Superior temporal gyrus (tissue), 1 donor: ENCODE results near the gene SNTG2.

ENCODE experiments used
- DNase-seq: peaks from one replicate; pipeline ENCODE4 v3.0.0-alpha.2; 2016; ENCODE audit errors: extremely low spot score

The SNTG2 gene

GRCh38 chr2:953975-954686, 3.5 kb downstream of the SNTG2 start:
- peak; percentile 52 for DNase-seq

GRCh38 chr2:954687-955000, 4.0 kb downstream of the SNTG2 start:
- no peak for DNase-seq

GRCh38 chr2:955829-956731, 5.4 kb downstream of the SNTG2 start:
- DNase-seq, result no peak

- no peak for DNase-seq
These were observed 8.8 kb downstream of the SNTG2 start for GRCh38 chr2:959457-959856.

GRCh38 chr2:960061-960736, 9.6 kb downstream of the SNTG2 start:
- DNase-seq, result no peak

GRCh38 chr2:961786-962185, 11.1 kb downstream of the SNTG2 start:
- DNase-seq, result no peak

GRCh38 chr2:963876-964275, 13.2 kb downstream of the SNTG2 start:
- no peak for DNase-seq

- DNase-seq, result no peak
These were observed 13.9 kb downstream of the SNTG2 start for GRCh38 chr2:964562-964961.

- no peak for DNase-seq
These were observed 15.0 kb downstream of the SNTG2 start for GRCh38 chr2:965640-966147.

- DNase-seq, result no peak
These were observed 22.5 kb downstream of the SNTG2 start for GRCh38 chr2:973129-973528.

GRCh38 chr2:974054-974453, 23.4 kb downstream of the SNTG2 start:
- DNase-seq, result no peak

- no peak for DNase-seq
These were observed 23.9 kb downstream of the SNTG2 start for GRCh38 chr2:974502-974901.

GRCh38 chr2:975095-975494, 24.4 kb downstream of the SNTG2 start:
- no peak for DNase-seq

GRCh38 chr2:979069-979928, 28.6 kb downstream of the SNTG2 start:
- peak; percentile 16 for DNase-seq

- DNase-seq, result no peak
These were observed 29.5 kb downstream of the SNTG2 start for GRCh38 chr2:980176-980575.

GRCh38 chr2:981258-981657, 30.6 kb downstream of the SNTG2 start:
- DNase-seq, result no peak

- no peak for DNase-seq
These were observed 31.1 kb downstream of the SNTG2 start for GRCh38 chr2:981759-982158.

- no peak for DNase-seq
These were observed 34.8 kb downstream of the SNTG2 start for GRCh38 chr2:985317-985898.

- no peak for DNase-seq
These were observed 37.1 kb downstream of the SNTG2 start for GRCh38 chr2:987789-988188.

GRCh38 chr2:989781-990467, 39.3 kb downstream of the SNTG2 start:
- DNase-seq, result no peak

GRCh38 chr2:990970-991369, 40.3 kb downstream of the SNTG2 start:
- no peak for DNase-seq
